ENCODE data around the gene EML4.

Gene EML4

DNA sequence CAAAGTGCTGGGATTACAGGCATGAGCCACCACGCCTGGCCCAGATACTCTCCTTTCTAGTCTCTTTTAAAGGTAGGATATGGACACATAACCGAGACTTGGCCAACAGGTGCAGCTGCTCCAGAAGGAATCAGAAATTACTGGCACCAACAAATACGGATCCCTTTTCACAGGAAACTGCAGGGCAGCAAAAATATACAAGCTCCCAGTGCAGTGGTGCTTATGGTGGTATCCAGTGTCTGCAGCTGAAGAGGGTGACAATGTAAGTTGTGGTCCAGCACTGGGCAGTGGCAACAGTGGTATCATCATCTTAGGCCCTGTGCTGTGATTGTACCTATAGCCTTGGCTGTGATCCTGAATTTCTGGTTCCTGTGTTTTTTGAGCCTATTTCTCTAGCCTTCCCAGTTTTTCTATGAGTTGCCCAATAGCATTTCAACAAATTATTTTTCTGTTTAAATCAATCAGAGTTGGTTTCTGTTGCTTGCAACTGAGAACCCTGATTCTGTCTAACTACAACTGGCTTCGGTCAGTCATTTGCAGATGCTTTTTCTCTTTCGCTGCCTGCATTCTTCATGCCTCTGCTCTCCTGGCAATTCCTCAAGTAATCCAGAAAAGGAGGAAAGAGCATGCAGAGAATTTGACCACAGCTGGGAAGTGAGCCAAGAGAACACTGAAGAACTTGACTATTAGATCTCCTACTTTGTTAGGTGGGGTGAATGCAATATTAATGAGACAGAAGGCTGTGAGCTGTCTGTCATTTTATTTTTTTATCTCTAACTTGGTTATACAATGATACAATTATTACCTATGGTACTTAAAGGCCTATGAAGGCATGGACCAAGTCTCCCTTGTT is 30.8 kb upstream of the EML4 start:
- no peak for DNase-seq (ENCODE audit: low spot score)

DNA sequence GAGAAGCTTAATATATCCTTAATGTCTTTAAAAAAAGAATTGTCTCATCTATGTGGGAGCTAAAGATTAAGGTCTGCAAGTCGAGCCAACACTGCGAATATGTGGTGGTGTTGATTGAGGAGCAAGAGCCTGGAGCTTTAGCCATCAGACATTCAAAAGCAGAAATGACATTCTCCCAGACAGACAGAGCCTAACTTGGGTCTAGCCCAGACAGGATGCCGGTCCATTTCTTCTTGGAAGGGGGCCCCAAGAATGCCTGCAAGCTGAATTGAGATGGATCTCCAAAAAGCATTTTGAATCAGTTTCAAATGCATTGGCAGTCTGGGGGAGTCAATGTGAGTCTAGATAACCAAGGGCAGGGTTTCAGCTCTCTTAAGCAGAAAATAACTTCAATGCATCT is 30.1 kb upstream of the EML4 start:
- no peak for DNase-seq (ENCODE audit: low spot score)

DNA sequence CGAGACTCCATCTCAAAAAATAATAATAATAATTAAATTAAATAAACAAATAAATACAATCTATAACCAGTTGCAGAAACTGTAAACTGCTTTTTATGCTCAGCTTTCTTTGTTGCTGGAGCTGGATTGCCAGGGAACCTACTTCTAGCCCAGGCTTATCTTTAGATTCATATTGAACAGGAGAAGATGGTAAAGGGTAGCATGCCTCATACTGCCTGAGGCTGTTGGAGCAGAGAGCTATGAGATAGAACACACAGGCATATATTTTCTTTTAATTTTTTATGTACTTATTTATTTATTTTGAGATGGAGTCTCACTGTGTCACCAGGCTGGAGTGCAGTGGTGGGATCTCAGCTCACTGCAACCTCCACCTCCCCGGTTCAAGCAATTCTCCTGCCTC is 28.7 kb upstream of the EML4 start:
- no peak for DNase-seq (ENCODE audit: low spot score)

DNA sequence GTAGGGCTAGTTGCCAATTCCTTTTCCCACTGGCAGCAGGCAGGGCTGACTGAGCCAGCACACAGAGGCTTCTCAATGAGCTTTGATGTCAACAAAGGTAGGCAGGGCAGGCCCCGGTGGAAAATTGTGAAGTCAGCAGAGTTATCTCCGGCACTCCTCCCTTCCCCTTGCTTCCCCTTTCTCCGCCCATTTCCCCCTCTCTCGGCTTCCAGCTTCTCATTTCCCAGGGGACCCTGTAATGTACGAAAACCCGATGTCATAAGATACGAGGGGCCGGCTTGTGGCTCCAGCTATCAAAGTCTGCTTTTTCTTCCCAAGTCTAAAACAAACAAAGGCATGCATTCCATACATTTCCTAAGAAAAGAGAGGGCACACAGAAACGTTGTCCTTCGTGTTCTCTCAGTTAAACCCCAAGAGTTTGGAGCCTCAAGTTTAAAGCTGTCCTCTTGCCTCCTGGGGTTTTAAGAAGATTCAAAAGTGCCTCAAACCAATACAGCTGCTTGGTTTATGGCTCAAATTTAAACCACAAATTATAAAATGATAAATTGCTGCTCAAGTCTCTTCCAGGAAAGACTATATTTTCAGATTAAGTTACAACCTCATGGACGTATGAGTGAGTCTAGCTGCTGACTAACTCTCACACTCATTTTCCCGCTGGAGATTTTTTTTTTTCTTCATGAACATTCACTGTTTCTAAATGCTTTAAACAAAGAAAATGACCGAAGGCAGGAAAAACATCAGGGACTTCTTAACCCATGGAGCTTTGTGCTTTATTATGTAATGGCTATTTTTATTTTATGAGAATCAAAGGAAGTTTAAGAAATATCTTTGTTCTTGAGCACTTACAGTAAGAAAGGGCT is 27.2 kb upstream of the EML4 start:
- peak; percentile 32 for DNase-seq (ENCODE audit: low spot score)

DNA sequence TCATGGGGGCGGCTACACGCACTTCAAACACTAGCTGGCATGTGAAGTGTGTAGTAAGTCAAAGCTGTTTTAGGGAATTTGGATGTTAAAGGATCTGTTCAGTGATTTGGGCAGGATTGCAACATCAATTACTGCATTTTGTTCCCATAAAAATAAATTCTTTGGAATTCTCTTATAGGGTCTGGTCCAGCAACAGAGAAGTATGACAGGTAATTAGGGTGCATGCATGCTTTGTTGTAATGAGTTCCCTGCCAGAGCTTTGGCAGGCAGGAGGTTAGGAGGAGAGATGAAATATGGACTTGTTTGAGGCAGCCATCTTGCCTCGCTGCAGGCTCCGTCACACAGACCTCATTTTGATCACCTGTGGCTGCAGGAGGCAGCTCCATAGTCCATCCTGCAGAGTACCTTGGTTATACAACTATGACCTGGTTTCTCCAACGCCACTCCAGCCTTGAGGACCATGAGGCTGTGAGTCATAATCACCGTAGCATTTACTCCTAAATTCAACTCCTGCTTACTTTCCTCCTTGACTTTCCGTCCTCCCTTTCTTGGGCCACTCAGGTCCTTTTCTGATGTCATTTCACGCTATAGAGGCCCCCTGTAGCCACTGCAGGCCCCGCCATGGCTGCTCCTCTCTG is 26.5 kb upstream of the EML4 start:
- DNase-seq (ENCODE audit: low spot score), result no peak

DNA sequence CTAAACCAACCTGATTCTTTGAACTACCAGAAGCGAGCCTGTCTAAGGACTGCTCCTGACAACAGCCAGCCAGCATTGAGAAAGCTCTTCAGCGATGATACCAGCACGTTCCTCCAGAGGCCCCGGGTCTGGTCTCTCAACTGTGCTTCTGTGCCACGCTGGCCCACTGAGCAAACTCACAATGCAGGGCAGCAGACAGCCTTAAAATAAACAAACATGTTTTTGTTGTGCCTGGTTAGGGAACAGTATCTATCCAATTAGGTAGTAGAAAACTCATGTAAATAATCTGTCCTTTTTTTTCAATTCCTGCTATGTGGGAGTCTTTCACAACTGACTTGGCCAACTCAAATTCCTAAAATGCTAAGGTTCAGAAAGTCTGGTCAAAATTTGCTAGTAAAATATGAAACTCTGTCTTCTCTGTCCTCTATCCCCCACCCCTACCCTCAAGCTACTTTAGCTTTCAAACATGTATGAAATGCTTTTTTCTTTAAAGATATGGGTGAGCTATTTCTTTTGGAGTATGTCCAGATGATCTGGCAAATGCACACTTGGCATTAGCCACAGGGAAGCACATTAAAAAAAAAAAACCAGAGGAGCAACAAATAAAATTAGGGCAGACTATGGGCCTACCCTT is 21.4 kb upstream of the EML4 start:
- DNase-seq (ENCODE audit: low spot score), result no peak

DNA sequence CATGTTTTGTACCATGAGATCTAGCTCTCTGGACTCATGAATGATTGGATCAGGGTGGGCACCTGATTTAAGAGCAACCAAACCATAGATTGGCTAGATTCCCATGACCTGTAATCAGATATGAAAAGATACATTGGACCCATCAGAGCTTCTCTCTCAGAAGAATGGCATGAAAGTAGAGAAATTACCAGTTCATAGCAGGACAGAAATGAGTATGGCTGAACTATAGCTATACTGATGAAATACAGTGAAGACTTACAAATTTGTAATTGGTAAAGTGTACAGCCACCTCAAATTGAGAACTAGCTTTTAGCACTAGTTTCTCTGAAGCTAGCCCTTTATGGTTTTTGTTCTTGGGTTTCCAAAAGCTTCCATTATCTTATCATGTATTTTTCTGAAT is 19.0 kb upstream of the EML4 start:
- DNase-seq (ENCODE audit: low spot score), result no peak

DNA sequence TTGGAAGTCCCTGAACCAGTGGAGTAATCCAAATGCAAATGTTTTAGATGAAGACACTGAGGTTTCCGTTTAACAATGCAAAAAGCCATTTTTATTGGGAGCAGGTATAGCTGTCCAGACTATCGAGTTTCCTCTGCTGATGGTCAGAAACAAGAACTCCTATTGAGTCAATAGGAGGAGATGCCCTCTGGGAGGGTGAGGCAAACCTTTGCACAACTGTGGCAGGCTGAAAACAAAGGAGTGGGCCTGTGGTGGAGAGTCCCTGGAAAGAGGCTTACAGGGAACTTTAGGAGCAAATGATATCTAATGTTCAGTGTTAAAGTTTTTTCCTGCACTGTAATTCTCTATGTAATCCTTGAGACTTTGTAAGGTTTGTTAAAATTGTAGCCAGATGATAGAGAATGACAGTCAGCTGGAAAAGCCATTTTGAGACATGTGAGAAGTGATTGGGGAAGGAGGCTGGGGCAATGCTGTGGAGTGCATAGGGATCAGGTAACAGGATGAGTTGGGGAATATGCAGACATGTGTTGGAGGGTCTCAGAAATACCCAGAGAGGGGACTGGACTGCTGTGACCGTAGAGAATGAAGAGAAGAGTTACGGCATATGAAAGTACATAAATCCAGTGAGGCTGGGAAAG is 15.1 kb upstream of the EML4 start:
- DNase-seq (ENCODE audit: low spot score), result no peak

DNA sequence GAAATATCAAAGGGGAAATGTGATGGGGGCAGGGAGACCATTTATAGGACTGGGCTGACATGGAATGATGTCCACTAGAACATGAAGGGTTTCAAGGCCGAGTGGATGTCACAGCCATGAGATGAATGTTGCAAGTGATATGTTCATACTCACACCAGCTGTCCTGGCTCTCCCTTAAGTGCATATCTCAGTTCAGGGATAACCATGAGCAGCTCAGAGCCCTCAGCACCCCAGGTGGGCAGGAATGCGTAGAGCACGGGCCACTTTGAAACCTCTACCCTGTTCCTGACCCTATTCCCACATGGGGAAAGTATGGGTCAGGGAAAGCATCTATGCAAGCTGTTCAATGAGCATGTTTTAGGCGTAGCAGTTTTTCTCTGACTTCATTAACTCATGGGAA is 12.4 kb upstream of the EML4 start:
- DNase-seq (ENCODE audit: low spot score), result no peak

DNA sequence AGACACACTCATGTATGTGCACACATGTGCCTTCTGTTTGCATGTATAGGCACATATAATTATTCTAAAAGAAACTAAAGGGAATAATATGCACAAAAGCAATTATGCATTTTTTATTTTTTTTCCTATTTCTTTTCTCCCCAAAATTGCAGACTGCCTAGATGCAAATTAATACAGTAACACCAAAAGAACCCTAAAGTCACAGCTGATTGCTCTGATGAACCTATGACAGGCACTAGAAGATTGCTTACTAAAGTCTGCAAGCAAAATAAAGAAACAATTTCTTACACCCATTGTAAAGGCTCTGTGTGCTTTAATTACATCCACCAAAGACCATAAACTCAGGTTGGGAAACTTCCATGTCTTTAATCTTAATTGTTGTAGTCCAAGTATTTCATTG is 7.7 kb upstream of the EML4 start:
- DNase-seq (ENCODE audit: low spot score), result no peak

DNA sequence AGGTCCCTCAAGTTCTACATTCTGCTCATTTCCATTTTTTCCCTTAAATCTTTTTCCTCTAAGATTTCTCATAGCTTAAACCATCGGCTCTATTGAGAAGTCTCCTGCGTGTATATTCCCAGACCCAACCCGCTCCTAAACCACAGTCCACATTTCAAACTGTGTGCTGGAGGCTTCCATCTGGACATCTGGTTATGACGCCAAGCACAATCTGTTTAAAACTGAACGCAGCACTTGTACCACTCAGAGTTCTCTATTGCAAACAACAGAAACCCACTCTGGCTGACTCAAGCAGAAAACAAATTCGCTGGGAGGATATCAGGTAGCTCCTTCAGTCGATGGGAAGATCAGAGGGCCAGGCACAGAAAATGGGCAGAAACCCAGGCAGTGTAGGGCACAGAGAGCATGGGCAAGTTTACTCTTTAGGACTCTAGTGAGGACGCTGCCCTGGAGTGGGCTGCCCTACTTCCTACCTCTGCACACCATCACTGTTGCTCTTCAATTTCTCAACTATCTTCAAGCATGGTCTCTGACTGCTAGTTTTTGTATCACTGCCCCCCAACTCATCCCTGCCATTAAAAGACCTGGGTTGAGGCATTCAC is 5.6 kb upstream of the EML4 start:
- DNase-seq (ENCODE audit: low spot score), result no peak

DNA sequence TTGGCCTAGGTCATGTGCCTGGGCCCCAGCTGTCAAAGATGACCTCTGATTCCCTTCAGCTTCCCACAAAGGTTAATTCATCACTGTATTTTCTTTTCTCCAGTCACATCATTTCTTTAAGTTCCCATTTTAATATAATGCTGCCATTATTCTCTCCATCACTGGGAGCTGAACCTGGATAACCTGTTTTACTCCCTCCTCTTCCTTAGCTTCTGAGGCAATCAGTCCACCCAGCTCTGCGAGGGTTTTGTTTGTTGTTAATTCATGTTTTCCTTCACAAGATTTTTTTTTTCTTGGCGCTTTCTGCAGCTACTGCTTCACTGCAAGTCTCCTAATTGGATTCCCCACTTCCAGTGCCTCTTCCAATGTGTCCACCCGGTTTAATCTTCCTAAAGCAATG is 5.1 kb upstream of the EML4 start:
- no peak for DNase-seq (ENCODE audit: low spot score)

DNA sequence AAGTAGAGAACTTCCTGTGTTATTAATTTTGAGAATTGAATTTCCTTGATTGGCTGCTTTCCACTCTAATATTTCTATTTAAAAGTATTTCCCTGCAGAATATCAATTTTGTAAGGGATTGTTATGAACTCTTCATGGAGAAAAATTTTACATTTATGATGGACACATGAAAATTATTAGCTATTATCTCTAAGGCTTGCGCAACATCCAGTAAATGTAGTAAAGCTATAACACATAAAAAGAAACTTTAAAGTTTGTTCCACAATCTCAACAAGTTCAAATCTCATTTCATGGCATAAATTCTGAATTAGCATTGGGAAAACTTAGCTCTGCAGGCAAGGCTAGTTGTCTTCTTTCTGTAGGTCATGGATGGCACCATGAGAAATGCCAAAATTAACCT is 4.2 kb upstream of the EML4 start:
- DNase-seq (ENCODE audit: low spot score), result no peak

DNA sequence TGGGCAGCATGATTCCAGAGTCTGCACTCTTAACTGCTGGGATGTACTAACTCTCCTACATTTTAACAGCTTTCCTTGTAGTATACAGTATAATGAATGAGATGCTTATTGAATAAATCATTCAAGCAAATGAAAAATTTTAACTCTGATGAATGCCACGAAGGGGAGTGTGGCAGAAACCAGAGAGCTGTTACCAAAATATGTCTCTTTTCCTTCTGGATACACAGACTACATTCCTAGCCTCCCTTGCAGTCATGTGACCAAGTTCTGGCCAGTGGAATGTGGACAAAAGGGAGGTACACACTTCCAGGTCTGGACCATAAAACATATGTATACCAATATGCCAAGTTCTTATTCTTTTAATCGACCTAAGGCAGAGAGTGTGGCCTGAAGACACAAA is 1.7 kb upstream of the EML4 start:
- no peak for DNase-seq (ENCODE audit: low spot score)

DNA sequence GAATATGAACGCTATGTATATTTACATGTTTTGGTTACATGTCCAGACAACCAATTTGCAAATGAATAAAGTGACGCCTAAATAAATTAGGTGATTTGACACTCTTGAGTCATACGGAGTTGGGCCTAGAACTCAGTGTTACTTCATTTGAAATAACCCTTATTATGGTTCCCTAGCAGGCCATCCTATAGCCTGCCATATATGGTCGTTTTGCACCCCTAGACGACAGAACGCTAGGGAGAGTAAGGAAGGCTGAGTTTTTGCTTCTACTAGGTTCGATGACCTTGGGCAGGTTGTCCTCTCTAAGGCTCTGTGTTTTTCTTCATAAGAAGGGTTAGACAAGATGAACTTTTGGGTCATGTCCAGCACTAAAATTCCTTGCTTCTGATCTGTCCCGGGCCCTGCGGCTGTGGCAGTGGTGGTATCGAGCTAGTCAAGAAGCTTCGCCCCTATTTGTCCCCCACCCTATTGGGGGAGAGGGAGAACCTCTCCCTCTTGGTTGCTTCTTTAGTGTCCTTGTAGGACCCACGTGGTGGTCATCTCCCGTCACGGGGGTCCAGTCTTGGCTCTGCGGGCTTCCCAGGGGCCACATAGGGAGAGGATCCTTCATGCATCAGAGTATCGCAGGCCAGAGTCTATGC is 574 bp upstream of the EML4 start:
- DNase-seq (ENCODE audit: low spot score), result no peak

DNA sequence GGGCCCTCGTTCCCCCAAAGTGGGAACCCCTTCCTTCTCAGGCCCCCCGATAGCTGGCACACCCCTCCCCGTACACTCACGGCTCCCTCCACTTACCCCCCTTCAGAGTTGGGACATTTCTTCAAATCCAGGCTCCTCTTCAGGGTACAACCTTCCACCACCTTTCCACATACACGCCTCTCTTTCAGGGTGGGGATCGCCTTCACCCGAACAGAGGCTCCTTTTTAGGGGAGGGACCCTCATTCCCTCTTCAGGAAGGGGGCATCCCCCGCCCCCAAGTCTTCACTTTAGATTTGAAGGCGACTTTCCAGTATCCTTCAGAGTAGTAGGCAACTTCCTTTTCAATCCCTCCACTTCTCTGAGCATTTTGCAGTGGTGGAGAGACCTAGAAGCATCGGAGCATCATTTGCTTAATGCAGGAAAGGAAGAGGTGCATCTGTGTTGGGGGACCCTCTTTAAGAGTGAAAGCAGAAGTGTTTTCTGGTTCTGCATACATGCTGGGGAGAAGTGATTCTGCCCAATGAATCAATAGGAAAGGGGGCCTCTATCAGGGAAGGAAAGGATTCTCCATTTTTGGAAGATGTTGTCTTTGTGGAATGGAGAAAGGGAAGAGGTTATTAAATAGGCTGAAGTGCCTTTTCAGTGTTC is 845 bp downstream of the EML4 start:
- DNase-seq (ENCODE audit: low spot score), result peak; percentile 49

DNA sequence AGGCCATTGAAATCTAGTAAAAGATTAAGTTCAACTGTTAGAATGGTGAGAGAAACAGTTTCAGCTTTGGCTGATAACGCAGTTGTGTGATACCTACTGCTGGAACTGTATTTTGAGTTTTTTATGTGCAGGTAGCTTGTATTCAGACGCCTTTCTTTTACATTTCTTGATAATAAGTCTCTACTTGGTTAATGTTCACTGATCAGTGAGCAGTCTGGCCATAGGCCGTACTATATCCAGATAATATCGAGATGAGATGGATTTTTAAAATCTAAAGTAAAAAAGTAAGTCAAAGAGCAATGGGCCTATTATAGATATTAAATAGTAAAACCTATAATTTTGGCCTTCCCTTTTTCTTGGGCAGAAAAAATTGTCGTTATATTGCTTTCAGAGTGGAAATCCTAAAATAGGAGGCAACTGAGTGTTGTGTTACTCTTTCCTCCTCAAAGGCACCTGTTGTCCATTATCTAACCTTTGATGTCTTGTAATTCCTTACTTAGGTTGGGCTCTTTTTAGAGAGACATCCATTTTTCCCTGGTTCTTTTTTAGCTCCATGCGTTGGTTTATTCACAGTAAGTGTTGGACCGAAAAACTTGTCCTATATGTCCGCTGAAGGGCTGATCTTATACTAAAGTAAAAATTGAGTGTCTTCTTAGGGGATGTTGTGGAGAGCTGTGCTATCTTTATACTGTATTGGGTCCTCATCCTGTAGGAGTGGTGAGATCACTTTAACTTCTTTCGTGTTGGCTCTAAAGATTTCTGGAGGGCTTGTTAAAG is 1.7 kb downstream of the EML4 start:
- peak; percentile 21 for DNase-seq (ENCODE audit: low spot score)

DNA sequence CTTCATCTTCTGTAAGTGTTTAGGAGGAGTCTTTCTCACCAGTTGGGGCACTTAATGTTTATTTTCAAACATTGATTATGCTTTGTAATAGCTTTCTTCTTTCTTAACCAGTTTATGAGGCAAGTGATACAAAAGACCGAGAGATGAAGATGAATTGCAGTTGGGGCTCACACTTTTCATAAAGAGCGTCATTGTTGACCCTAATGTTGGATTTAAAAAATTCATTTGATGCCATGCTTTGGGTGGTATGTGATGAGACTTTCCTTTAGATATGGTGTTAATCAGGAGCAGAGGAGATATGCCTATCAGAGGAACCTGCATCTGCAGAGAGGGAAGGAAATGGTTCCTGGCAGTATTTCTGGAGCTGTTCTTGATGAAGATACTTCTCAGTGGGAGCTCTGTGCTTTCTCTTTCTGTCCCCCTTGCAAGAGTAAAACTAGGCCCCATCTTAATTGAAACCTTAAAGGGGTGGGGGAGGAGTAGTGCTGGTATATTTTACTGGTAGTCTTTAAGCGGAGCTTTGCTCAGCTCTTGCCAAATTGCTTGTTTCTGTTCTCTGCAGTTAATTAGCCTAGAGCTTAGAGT is 2.3 kb downstream of the EML4 start:
- peak; percentile 11 for DNase-seq (ENCODE audit: low spot score)

DNA sequence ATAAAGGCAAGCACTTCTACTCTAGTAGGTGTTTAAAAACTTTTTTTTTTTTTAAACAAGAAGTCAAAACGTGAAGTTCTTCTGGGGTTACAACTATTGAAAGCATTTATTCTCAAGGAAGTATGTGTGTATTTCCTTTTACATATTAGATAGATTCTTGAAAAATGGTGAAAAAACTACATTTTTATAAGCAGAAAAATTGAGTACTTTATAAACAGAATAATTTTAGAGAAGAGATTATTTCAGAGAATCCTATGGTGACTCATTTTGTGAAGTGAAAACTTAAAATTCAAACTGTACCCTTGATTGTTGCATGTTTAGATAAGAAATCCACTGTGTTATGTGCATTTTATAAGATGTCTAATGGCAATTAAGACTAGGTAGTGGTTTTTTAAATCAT is 2.9 kb downstream of the EML4 start:
- DNase-seq (ENCODE audit: low spot score), result no peak

All from RKO (cell line).